ENCODE results near the gene RABGAP1L.

GRCh38 chr1:174858301-174858700 lies 699.0 kb downstream of the RABGAP1L start:
- TF ChIP-seq POLR2A (IDR thresholded peaks at IDR 0.05; ENCODE audit: low read length) (no peak), GATA1 (IDR thresholded peaks at IDR 0.05; ENCODE audit: low read depth, low read length) (no peak)

All from erythroblast (primary cell).